GM23338 (cell line): ENCODE measurements around the gene VMA21.

Source experiments
- CTCF ChIP-seq, 2 experiments: fragments of 200-600 bp in 1 of 2; sonication (generic) in 1 of 2; conservative IDR thresholded peaks; 2 replicates each; pipeline versions ENCODE4 v1.5.1 to v1.6.1; 2016 to 2017; ENCODE audit warnings: antibody characterized with exemption in 2 of 2, low read depth in 2 of 2, mild to moderate bottlenecking in 2 of 2, moderate library complexity in 1 of 2
- EZH2 ChIP-seq: fragments of 200-600 bp; sonication (generic); IDR thresholded peaks from one replicate; pipeline ENCODE4 v1.8.0; 2017; ENCODE audit warnings: antibody characterized with exemption, mild to moderate bottlenecking, low read depth; ENCODE audit not compliant: unreplicated experiment
- JUNB ChIP-seq: IDR thresholded peaks from one replicate; pipeline ENCODE4 v1.6.1; 2016; ENCODE audit warnings: antibody characterized with exemption; ENCODE audit not compliant: unreplicated experiment
- NANOG ChIP-seq: IDR thresholded peaks from 2 replicates; pipeline ENCODE4 v1.6.1; 2016; ENCODE audit warnings: antibody characterized with exemption, borderline replicate concordance
- POLR2AphosphoS5 ChIP-seq: IDR thresholded peaks from 2 replicates; pipeline ENCODE4 v1.6.1; 2016; ENCODE audit warnings: antibody characterized with exemption, low read depth
- REST ChIP-seq: IDR thresholded peaks from one replicate; pipeline ENCODE4 v1.6.1; 2018; ENCODE audit warnings: antibody characterized with exemption; ENCODE audit not compliant: unreplicated experiment
- ZNF462 ChIP-seq: fragments of 250-450 bp; sonication (Bioruptor Pico); IDR thresholded peaks from 2 replicates; pipeline ENCODE4 v1.5.0; 2020; ENCODE audit warnings: mild to moderate bottlenecking, moderate library complexity

GRCh38 chrX:151365579-151365978 is 31.4 kb upstream of the VMA21 start:
- TF ChIP-seq CTCF (conservative IDR thresholded peaks at IDR 0.05; ENCODE audit: low read depth in 2 of 2), result no peak
- TF ChIP-seq ZNF462 (CRISPR knock-in tag), result no peak
- no peak for TF ChIP-seq EZH2
- no peak for TF ChIP-seq JUNB
- no peak for TF ChIP-seq POLR2AphosphoS5
- TF ChIP-seq NANOG, result no peak
- no peak for TF ChIP-seq REST
